ENCODE results near the gene OPN5.

Gene OPN5

DNA sequence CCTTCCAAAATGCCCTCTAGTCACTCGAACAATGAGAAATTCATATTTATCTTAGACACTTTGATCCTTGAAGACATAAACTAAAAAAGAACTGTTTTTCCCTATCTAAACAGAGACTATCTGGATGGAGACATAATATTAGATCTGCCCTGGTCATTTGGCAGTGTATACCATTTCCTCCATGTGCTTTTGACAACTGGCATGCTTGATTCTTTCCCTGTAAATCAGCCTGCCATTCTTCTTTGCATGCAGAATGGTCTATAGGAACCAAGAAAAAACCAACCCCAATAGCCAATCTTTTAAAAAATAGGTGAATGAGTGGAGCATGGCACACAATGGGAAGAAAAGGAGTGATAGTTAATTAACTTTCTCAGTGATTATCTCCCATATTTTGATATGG lies 93.8 kb downstream of the OPN5 start:
- no peak for DNase-seq
